Stimulated activated CD4-positive, alpha-beta T cell treated with anti-CD3 and anti-CD28 coated beads, Interleukin-12 subunit alpha, Interleukin-12 subunit beta, amount 100 ng/mL, for 24 hours (primary cell): ENCODE data around the gene LTBR.
A peak's percentile ranks its signal among the peaks of the same experiment; 100 is the strongest.
"Not testable (repeated sequence)": the region's sequence is repeated elsewhere in the genome, so short reads cannot be mapped to it uniquely, and the experiment has no call there.

Experiments
- DNase-seq, 2 experiments: peaks; one replicate each; pipeline ENCODE4 v3.0.0-alpha.2; 2020; ENCODE audit warnings: low read depth in 2 of 2

LTBR gene

DNA sequence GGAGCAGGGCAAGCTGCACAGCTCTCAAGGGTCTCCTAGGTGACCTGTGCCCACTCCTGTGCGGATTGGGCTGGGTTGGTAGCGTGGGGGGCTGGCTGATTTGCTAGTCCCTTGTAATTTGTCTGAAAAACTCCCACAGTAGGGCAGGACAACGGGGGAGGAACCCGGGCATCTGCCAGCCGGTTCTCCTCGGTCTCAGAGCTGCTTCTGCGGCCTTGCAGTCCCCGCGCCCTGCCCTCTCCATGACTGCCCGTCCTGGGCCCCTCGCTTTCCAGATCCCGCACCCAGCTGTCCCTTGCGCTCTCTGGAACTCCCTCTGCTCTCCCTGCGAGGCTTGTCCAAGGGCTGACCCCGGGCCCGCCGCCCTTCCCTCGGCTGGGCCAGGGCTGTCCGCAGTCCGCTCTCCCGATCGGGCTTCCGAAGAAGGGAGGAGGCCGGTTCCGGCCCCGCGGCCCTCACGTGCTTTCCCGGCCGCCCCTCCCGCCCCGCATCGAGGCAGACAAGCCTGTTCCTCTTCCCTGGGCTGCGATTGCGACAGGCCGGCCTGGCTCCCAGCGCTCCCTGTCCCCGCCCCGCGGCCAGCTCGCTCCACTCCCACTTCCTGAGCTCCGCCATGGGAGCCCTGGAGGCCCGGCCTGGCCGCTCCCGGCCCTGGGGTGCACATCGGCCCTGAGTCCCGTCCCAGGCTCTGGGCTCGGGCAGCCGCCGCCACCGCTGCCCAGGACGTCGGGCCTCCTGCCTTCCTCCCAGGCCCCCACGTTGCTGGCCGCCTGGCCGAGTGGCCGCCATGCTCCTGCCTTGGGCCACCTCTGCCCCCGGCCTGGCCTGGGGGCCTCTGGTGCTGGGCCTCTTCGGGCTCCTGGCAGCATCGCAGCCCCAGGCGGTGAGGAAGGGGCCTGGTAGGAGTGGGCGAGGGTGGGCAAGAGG, at the start of gene LTBR:
TSS of gene LTBR (plus strand) at position 591 of the 927 bp plus-strand sequence. CDS start at position 788, 197 bp downstream.
- DNase-seq, result no peak

DNA sequence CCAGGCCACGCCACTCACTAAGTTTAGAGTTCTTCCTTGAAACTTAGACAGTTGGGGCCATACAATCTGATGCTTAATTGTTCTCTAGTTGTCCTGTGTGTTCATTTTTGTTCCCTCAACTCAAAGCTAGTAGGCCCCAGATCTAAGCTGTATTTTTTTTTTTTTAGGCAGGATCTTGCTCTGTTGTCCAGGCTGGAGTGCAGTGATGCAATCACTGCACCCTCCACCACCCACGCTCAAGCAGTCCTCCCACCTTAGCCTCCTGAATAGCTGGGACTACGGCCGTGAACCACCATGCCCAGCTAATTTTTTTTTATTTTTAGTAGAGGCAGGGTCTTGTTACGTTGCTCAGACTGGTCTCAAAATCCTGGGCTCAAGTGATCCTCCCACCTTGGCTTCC, 49.6 kb upstream of the LTBR start:
- no peak for DNase-seq

DNA sequence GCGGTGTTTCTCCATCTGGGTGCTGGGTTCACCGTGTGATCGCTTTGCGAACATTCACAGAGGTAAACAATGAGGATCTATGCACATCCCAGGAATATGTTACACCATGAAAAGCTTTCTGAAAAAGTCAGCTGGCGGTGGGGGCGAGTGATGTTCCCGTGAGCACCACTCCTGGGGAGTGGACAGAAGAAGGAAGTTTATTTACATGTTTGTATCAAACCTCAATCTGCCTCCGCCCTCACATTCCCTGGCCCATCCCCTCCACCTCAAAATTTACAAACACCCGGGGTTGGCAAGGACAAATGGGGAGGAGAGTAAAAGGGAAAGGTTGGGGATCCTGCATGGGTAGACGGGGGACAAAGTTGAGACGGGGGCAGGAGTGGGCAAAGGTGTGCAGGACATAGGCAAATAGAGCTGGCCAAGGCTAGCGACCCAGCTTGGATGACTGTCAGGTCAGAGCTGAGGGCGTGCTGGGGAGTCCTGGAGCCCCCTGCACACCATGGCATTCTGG, 49.0 kb upstream of the LTBR start:
- no peak for DNase-seq

DNA sequence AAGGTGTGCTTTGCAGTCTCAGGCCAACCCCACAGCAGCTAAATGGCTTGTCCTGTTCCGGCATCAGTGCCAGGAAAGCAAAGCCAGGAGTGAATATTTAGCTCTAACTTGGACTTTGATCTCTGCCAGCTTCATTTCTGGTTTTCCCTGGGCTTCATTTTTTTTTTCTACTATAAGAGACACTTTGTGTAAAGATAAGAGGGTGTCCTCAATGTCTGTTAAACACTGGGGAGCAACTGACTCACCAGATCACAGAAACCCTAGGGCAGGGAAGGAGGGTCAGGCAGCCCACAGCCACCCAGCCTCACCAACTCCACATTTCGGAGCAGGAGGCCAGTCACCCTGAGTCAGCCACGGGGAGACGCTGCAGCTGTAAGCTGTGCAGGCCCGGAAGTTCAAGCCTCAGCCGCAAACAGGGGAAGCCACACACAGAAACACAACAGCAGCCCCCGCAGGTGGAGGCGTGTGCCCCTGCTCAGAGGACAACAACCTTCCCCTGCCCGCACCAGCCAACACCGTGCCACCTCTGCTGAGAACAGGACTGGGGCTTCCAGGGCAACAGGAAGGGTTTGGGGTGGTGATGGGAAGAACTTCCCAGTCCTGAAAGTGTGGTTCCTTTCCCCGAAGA, 48.4 kb upstream of the LTBR start:
- DNase-seq, result peak; percentile 75 to 86

DNA sequence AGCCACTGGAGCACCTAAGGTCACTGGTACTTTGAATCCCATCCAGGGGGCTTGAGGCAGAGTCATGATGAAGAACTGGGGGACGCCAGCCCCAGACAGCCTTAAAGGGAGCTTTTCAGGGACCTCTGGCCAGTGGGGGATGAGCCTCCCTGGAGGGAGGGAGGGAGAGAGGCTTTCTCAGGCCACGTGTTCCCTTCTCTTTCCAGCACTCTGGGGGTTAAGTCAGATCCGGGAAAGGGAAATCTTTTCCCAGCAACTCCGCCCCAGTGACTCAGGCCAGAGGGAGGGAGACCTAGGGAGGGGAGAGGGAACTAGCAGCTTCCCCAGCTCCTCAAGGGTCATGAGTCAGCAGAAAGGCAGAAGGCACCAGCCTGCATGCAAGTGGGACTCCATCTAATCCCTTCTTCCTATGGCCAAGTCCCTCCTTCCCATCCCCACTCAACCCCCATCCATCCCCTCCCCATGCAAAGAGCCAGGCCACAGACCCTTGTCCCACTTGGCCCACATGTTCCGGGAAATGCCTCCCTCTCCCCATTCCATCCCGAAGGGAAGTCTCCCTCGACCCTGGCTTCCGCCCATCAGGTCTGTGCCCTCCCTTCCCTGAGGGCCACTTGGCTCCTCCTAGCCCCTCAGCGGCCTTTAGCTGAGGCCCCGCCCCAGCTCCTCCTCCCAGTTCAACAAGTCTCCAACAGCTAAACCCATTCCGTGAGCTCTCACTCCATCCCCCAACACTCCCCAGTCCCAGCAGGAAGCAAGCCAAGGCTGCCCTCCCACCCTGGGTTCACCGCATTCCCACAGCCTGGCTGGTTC, 47.7 kb upstream of the LTBR start:
- DNase-seq, result peak; percentile 48 to 73

DNA sequence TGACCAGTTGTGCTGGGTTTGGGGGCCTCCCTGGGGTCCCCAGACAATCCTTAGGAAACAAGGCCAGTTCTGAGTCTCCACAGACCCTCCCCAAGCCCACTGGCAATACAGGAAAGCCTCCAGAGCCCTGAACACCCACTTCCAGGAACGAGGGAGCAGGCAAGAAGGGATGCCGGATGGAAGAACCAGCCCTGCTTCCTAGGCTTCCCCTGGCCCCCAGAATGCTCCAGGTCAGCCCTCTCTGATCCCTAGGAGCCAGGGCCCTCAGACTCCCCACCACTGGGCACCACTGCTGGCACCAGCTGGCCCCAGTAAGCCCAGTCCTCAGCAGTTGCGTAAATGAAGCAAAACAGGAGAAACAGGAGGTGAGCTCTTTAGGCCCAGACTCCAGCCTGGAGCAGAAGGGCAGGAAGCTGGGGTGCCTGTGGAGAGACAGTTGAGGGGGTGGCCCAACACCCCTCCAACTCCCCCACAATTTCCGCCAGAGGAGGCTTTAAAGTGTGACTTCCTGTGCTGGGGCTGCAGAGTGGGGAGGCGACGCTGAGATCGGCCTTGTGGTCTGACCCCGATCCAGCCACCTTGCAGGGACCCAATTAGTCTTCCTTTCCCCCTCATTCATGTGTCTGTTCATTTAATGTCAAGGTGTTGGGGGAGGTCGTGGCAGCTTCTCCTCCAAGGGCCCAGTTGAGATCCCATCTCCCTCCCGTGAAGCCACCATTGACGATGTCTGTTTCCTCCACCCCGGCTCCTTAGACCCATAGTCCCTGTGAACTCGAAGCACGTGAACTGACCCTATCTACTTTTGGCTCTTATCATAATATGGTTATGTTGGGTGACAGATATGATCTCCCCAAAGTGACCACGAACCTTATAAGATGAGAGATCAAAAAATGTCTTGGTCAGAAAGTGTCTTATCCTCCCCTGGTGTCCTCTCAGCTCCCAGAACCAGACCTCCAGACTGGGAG, 46.8 kb upstream of the LTBR start:
- no peak for DNase-seq

DNA sequence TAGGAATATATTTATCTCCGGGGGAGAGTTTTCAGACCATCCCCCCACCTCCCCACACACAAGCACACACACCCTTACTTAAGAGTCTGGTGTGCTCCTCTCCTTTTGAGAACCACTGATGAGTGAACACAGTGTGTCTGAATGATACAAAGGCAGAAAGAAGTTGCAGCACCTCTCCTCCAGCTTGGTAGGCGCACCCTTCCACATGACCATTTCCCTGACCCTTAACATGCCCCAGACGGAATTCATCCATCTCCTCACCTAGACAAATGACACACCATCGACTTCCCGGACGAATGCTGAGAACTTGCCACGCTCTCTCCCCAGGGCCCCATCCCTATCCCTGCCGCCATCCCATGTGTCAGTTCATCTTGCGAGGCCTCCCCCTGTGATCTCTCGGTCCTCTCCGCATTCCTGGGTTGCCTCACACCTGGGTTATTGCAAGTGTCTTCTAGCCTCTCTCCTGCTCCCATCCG, 46.0 kb upstream of the LTBR start:
- DNase-seq, result no peak

DNA sequence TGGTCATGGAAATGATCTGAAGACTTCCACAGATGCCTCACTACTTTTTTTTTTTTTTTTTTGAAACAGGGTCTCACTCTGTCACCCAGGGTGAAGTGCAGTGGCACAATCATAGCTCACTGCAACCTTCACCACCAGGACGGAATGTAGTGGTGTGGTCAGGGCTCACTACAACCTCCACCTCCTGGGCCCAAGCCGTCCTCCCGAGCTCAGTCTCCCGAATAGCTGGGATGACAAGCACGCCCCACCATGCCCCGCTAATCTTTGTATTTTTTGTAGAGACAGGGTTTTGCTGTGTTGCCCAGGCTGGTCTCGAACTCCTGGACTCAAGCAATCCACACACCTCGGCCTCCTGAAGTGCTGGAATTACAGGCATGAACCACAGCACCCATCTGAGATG, 45.4 kb upstream of the LTBR start:
- DNase-seq, result not testable (repeated sequence)

DNA sequence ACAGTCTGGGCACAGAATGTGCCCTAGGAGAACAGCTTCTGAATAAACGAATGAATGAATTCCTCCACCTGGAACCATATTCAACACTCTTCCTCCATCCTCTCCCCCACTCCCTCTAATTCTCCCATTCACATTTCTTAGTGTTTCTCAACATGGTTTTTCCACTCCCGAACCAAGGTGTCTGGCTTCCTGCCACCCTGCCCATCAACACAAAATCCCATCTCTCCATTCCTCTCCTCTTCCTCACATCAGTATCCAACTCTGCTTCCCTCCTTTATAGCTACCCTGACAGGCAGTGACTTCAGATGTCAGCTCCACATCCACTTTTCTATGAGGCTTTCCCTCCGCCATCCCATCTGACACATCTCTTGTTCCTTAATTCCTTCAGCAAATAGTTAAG, 45.0 kb upstream of the LTBR start:
- DNase-seq, result no peak

DNA sequence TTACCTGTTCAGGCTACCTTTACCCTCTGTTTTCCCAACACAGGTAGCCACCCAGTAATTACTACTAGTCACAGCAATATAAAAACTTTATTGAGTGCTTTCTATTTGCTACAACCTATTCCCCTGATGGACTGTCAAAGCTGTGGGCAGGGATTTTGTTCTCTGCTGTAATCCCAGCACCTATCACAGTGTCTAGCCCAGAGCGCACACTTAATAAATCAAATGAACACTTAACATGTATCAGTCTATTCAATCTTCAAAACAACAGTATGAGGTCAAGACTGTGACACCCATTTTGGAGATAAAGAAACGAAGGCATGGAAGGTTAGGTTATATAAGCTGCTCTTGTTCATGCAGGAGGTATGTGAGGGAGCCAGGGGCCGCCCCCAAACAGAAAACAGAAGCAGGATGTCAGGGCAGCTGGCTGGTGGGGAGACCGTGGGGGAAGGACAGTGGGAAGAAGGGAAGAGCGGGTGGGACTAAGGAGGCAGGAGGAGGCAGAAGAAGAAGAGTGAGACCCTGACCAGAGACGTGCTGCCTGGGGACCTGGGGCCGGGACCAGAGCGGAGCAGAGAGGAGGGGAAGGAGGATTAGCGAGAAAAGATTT, 43.8 kb upstream of the LTBR start:
- DNase-seq, result no peak

DNA sequence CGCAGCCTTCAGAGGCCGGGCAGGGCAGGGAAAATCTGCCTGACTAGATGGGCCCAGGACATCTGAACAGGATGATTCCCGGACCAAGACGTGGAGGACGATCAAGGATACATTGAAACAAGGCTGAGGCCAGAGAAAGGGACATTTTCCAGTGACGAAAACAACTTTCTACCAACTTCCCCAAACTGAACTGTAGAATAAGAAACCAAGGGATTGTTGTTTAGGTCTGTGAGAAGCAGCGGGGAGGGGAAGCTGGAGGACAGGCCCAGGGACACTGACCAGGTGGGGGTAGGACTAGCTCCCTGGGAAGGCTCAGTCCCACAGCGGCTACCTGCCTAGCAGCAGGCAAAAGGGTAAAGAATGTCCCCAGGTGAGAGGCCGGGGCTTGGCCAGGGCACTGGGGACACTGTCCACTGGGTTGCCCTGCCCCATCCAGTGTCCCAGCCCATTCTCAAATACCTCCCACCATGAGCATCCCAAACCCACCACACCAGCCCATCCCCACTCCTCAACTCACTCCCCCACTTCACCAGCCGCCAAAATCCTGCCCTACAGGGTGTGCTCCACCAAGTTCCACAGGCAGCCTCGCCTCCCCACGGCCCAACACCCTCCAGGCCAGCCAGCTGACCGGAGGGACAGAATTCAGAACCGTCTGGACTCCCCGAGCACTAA, 43.1 kb upstream of the LTBR start:
- DNase-seq, result no peak

DNA sequence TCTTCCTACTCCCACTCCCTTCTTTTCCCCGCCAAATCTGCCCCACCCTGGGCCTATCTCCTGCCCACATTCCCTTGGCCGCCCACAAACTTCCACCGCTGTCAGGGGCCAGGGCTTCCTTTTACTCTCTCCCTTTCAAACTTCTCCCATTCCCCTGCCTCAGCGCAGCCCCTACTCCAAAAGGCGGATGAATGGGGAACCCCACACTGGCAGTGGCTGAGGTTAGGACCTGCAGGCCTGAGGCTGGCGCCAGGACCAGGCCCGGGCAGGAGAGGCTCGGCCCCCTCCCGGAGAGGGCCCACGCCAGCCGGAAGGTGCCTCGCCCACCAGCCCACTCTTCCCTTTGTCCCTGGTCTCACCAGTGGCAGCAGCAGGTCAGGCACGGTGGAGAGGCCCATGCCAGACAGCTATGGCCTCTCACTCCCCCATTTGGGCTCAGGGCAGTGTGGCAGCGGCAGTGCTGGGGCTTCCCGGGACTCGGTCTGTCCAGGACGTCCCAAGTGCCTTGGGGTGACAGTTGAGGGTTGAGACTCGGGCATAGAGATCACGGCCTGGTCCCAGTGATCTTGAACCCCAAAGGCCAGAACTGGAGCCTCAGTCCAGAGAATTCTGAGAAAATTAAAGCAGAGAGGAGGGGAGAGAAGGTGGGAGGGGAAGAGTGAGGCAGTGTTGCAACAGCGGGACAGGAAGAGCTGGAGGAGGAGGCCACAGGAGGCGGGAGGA, 42.4 kb upstream of the LTBR start, which contains the start of gene TNFRSF1A:
TSS of gene TNFRSF1A (minus strand) at position 660 of the 723 bp plus-strand sequence. CDS start at position 398, 262 bp downstream.
- DNase-seq, result peak; percentile 25 to 53

DNA sequence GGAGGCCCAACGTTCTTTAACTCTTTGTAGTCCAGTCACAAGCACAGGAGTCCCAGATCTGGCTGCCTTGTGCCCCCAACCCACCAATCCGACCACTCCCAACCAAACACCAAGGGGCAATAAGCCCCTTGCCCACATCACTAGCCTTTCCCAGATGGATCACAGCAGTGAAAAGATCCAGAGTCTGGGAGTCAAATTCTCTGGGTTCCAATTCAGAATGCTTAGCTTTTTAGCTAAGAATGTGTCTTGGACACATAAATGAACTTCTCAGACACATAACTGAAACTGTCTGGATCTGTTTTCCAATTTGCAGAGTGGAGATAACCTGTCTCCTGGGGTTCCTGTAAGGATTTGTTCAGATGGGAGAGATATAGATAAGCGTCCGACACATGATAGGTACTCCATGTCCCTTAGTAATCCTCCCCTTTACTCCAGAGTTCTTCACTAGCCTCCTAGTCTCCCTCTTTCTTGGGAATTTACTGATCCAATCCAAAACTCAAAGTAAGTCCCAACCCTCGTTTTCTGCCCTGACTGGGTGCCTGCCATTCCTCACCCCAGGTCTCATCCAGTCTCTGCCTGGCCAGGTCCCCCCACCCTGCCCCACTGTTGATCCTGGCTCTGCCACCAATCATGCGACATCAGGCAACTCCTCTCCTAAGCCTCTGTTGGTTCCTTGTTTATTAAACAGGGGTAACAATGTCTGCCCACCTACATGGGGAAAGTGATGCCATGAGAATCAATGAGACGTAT, 41.6 kb upstream of the LTBR start:
- no peak for DNase-seq

DNA sequence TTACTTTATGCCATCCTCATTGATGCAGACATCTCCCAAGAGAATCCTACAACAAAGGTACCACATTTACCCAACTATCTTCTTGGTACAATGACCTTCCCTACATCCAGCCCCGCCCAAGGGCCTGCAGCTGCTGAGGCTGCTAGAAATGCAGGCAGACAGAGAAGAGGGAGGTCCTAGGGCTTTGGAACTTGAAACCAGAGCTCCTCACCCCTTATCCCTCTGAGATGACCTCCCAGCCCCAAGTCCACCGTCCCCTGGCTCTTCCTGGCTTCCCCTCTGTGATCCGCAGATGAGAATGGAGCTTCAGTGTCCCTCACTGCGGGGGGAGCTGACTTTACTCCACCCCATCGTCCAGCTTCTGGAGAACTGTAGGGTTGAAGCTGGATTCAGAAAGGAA, 40.4 kb upstream of the LTBR start:
- DNase-seq, result no peak

DNA sequence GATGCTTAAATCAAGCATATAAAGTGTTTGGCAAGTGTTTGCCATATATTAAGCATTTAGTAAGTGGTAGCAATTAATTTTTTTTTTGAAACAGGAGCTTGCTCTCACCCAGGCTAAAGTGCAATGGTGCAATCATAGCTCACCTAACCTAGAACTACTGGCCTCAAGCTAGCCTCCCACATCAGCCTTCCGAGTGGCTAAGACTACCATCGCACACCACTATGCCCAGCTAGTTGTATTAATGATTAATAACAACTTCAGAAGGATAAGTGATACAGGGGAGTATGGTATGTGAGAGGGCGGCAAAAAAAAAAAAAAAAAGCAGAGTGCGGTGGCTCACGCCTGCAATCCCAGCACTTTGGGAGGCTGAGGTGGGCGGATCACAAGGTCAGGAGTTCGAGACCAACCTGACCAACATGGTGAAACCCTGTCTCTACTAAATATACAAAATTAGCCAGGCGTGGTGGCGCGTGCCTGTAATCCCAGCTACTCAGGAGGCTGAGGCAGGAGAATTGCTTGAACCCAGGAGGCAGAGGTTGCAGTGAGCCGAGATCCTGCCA, 39.8 kb upstream of the LTBR start:
- DNase-seq, result not testable (repeated sequence)

DNA sequence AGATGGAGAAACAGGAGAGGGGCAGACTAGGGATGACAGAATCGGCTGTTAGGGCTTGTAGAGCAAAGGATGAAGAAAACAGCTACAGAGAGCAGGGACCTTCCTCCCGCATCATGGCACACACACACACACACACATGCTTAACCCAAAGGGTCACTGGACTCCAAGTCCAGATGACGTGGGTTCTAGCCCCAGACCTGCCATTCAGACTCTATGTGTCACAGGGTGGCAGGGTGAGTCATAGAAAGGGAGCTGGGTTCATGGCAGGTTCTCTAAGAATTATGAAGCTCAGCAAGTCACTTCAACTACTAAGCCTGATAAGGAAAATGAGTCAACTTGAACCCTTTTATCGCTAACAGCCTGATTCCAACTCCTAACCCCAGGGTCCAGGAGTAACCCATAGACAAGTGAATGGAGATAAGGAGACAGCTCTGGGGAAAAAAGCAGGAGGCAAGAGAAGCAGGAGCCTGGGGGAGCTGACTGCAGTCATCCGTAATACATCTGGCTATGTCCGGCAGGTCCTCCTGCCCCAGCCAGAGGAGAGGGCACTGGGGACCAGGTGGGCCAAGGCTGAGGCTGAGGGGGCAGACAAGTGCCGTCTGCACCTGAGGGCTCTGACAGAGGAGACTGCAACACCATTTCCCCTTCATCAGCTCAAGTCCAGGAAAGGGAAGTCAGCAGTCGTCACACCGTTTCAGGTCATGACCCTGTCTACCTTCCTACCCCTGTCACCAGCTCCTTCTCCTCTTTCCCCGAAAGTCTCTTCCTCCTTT, 38.5 kb upstream of the LTBR start:
- DNase-seq, result peak in 1 of 2 experiments; percentile 32

DNA sequence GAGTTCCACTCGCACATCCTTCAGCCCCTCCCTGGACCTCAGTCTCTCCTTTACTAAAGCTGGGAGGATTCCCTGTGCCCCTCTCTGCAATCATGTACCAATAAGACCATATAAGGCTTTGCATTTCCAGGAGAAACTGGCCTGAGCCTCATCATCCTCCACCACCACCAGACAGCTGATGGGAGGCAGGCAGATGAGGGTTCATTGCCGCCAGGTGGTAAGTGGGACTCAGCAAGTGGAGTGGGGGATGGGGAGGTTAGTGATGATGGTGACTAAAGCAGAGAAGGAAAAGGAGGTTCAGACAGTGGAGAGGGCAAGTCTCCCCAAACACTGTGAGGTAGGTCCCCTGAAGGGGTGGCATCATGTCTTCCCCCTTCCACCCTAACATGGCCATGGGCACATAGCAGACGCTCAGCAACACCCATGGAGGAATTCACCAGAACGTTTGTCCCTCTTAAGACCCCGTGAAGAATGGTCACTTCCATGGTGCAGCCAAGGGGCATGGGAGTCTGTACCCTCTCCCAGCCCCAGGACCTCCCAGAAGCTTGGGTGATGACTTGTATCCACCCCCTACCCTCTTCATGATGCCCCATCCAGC, 37.6 kb upstream of the LTBR start:
- no peak for DNase-seq
